HCT116 (cell line): ENCODE results near the gene DOCK3. TPM values are rescaled to one million over a fixed set of nuclear protein-coding genes. Genes with fewer than 3 reads are reported as not detected.

Experiments
- ATAC-seq: fragments of 200-7000 bp; cut with Tn5 transposase; 2 replicates; pipeline ENCODE4 v1.9.1; 2020; ENCODE audit warnings: mild to moderate bottlenecking, moderate library complexity
- BruUV-seq: library from RNA; stranded (reverse); fragments of 400-500 nt; replicated peaks from 2 replicates; lab custom pipeline; 2021; lab: Mats Ljungman, UMichigan
- CTCF ChIA-PET: fragments of 300-600 bp; sonication (Branson Sonifier 250); formaldehyde crosslinking; loops from one replicate; lab custom pipeline; 2021; ENCODE audit warnings: antibody characterized with exemption; lab: Charles Lee
- POLR2A ChIA-PET: fragments of 300-600, 350-600 bp; sonication (Branson Sonifier 250); formaldehyde crosslinking; loops from one replicate; lab custom pipeline; 2021; ENCODE audit warnings: antibody characterized with exemption; lab: Charles Lee
- RAD21 ChIA-PET, 2 experiments: fragments of 300-600 bp; sonication (Branson Sonifier 250); formaldehyde crosslinking; loops; one replicate each; lab custom pipeline; 2023; ENCODE audit warnings: low total read pairs in 2 of 2; ENCODE audit not compliant: uncharacterized antibody in 2 of 2, unreplicated experiment in 2 of 2, low non-redundant PET in 1 of 2; lab: Charles Lee
- DNase-seq: peaks from one replicate; pipeline ENCODE4 v3.0.0-alpha.2; 2010; ENCODE audit warnings: low read depth, low spot score
- H2AFZ ChIP-seq: fragments of 200-600 bp; shearing (Covaris generic), sonication (generic); 2 replicates; pipeline ENCODE4 v1.6.1; 2017; ENCODE audit warnings: low read depth, mixed run types, mixed read lengths, antibody characterized with exemption, low read length; ENCODE audit not compliant: poor library complexity, severe bottlenecking
- H3K27ac ChIP-seq: 2 replicates; pipeline ENCODE4 v1.5.1; 2012; ENCODE audit warnings: low read depth, low read length
- H3K27me3 ChIP-seq: fragments of 200-600 bp; sonication (generic); 2 replicates; pipeline ENCODE4 v1.6.1; 2016; ENCODE audit warnings: mixed run types, low read length, mixed read lengths; ENCODE audit not compliant: insufficient read depth
- H3K36me3 ChIP-seq, 2 experiments: fragments of 200-500 bp in 1 of 2; fragments of 200-600 bp in 1 of 2; sonication (Bioruptor generic) in 1 of 2; sonication (generic) in 1 of 2; 2 replicates each; pipeline versions ENCODE4 v1.5.1 to v1.6.1; 2014 to 2016; ENCODE audit warnings: low read length in 2 of 2, inconsistent platforms in 1 of 2, mixed read lengths in 1 of 2, mixed run types in 1 of 2; ENCODE audit not compliant: insufficient read depth in 2 of 2, control insufficient read depth in 1 of 2
- H3K4me1 ChIP-seq, 2 experiments: fragments of 200-600 bp in 1 of 2; sonication (generic) in 1 of 2; 2 replicates each; pipeline versions ENCODE4 v1.5.1 to v1.6.1; 2012 to 2017; ENCODE audit warnings: low read length in 2 of 2, inconsistent platforms in 1 of 2, mild to moderate bottlenecking in 1 of 2, mixed read lengths in 1 of 2, mixed run types in 1 of 2, moderate library complexity in 1 of 2; ENCODE audit not compliant: insufficient read depth in 2 of 2, control insufficient read depth in 1 of 2
- H3K4me2 ChIP-seq: fragments of 200-600 bp; sonication (generic); 2 replicates; pipeline ENCODE4 v1.6.1; 2017; ENCODE audit warnings: mixed run types, low read length, mixed read lengths
- H3K4me3 ChIP-seq, 2 experiments: fragments of 200-600 bp in 1 of 2; sonication (generic) in 1 of 2; replicated peaks in 1 of 2; 2 replicates each; pipeline ENCODE4 v1.5.1; 2011 to 2016; ENCODE audit warnings: low read length in 2 of 2, control low read depth in 1 of 2, low read depth in 1 of 2, mild to moderate bottlenecking in 1 of 2, mixed read lengths in 1 of 2, mixed run types in 1 of 2
- H3K79me2 ChIP-seq: fragments of 200-600 bp; sonication (generic); 2 replicates; pipeline ENCODE4 v1.6.1; 2017; ENCODE audit warnings: mild to moderate bottlenecking, mixed run types, low read length, moderate library complexity, mixed read lengths; ENCODE audit not compliant: insufficient read depth
- H3K9ac ChIP-seq: fragments of 200-600 bp; sonication (generic); 2 replicates; pipeline ENCODE4 v1.6.1; 2016; ENCODE audit warnings: low read length, mixed read lengths
- H3K9me2 ChIP-seq: fragments of 200-600 bp; sonication (generic), shearing (Covaris generic); 2 replicates; pipeline ENCODE4 v1.6.1; 2017; ENCODE audit warnings: mixed run types, mild to moderate bottlenecking, moderate library complexity; ENCODE audit not compliant: insufficient read depth
- H3K9me3 ChIP-seq, 2 experiments: fragments of 200-500 bp in 1 of 2; fragments of 200-600 bp in 1 of 2; sonication (Bioruptor generic) in 1 of 2; sonication (generic) in 1 of 2; 2 replicates each; pipeline ENCODE4 v1.6.1; 2014 to 2017; ENCODE audit warnings: low read length in 2 of 2, mixed read lengths in 2 of 2, inconsistent platforms in 1 of 2, low read depth in 1 of 2, mild to moderate bottlenecking in 1 of 2, mixed run types in 1 of 2, moderate library complexity in 1 of 2; ENCODE audit not compliant: control insufficient read depth in 1 of 2, insufficient read depth in 1 of 2
- H4K20me1 ChIP-seq: fragments of 200-600 bp; sonication (generic), shearing (Covaris generic); 2 replicates; pipeline ENCODE4 v1.6.1; 2017; ENCODE audit warnings: mixed run types, mild to moderate bottlenecking, moderate library complexity; ENCODE audit not compliant: insufficient read depth
- CBX3 ChIP-seq: IDR thresholded peaks from 2 replicates; pipeline ENCODE4 v1.6.1; 2012; ENCODE audit warnings: low read depth
- ELF1 ChIP-seq: IDR thresholded peaks from 2 replicates; pipeline ENCODE4 v1.6.1; 2012; ENCODE audit warnings: low read depth, borderline replicate concordance
- EZH2phosphoT487 ChIP-seq: fragments of 200-600 bp; IDR thresholded peaks from 2 replicates; pipeline ENCODE4 v1.6.1; 2018; ENCODE audit warnings: antibody characterized with exemption, borderline replicate concordance
- POLR2AphosphoS5 ChIP-seq: IDR thresholded peaks from 2 replicates; pipeline ENCODE4 v1.6.1; 2011; ENCODE audit warnings: mild to moderate bottlenecking, low read depth, low read length, moderate library complexity
- SP1 ChIP-seq: IDR thresholded peaks from 2 replicates; pipeline ENCODE4 v1.6.1; 2012; ENCODE audit warnings: low read depth
- ZNF274 ChIP-seq: fragments of 200-500 bp; sonication (Bioruptor generic); IDR thresholded peaks from 2 replicates; pipeline ENCODE4 v1.6.1; 2014; ENCODE audit warnings: mild to moderate bottlenecking, low read depth, low read length, inconsistent platforms
- intact Hi-C: fragments of 100-400 bp; cut with micrococcal nuclease; formaldehyde crosslinking; loops from 2 replicates; pipeline ENCODE4 v1.10.0; 2022
- total RNA-seq: library from RNA; stranded (reverse); gene quantifications from one replicate; pipeline ENCODE4 v1.2.1, GENCODE V29; 2021; ENCODE audit not compliant: unreplicated experiment
- TF ChIP-seq, protein P1 (sequence below), 3 experiments: fragments of 200-600 bp in 1 of 3; sonication (generic) in 1 of 3; IDR thresholded peaks in 2 of 3; conservative IDR thresholded peaks in 1 of 3; 2 replicates each; pipeline ENCODE4 v1.5.1; 2012 to 2017; ENCODE audit warnings: low read depth in 2 of 3, low read length in 2 of 3, antibody characterized with exemption in 1 of 3, borderline replicate concordance in 1 of 3, control low read depth in 1 of 3, mild to moderate bottlenecking in 1 of 3, mixed read lengths in 1 of 3, mixed run types in 1 of 3, moderate library complexity in 1 of 3; ENCODE audit not compliant: insufficient read depth in 1 of 3
- TF ChIP-seq, protein P2 (sequence below): IDR thresholded peaks from 2 replicates; pipeline ENCODE4 v1.6.1; 2011; ENCODE audit warnings: mild to moderate bottlenecking, low read length, moderate library complexity; ENCODE audit not compliant: insufficient replicate concordance; ENCODE audit errors: extremely low read depth
- TF ChIP-seq, protein P3 (sequence below): IDR thresholded peaks from 2 replicates; pipeline ENCODE4 v1.6.1; 2012

DOCK3 gene
- total RNA-seq, 1 experiment from 2014 or later: 4.2 TPM

DNA sequence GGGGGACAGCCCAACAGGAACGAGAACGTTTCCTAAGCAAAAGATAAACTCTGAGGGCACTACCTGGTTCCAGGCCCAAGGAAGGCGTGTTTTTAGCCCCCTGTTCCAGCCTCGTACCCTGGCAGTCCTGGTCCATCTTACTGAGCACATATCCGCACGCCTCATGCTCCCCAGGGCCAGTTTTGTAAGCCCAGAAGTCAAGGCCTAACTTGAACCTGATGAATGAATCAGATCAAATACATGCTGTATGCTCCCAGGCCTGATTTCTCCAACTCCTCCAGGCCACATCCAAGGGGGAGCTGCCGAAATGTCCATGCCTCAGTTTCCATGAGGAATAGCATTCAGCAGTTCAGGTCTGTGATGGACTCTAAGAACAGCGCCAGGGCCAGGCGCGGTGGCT lies 14.3 kb upstream of the DOCK3 start:
- H3K9ac ChIP-seq: no peak overlapping the region
- intact Hi-C loops: no loop called here
- no peak for DNase-seq
- ChIA-PET CTCF (no interaction called here), RAD21 (no interaction called here), POLR2A (interaction anchor here (1.0 kb wide), 1 partner anchor 9 kb away, joined by 3 read pairs; no protein-coding TSS in a partner anchor)
- no peak overlapping the region for H2AFZ ChIP-seq
- no peak overlapping the region for H3K27ac ChIP-seq
- no peaks in the 10 kb centered on the region for H3K79me2 ChIP-seq
- no peaks in the 10 kb centered on the region for H3K27me3 ChIP-seq
- no peak overlapping the region for H3K4me3 ChIP-seq
- H3K36me3 ChIP-seq: no peaks in the 10 kb centered on the region
- H3K9me2 ChIP-seq: no peaks in the 10 kb centered on the region
- TF ChIP-seq ZNF274: no peak
- TF ChIP-seq, protein P1, sequence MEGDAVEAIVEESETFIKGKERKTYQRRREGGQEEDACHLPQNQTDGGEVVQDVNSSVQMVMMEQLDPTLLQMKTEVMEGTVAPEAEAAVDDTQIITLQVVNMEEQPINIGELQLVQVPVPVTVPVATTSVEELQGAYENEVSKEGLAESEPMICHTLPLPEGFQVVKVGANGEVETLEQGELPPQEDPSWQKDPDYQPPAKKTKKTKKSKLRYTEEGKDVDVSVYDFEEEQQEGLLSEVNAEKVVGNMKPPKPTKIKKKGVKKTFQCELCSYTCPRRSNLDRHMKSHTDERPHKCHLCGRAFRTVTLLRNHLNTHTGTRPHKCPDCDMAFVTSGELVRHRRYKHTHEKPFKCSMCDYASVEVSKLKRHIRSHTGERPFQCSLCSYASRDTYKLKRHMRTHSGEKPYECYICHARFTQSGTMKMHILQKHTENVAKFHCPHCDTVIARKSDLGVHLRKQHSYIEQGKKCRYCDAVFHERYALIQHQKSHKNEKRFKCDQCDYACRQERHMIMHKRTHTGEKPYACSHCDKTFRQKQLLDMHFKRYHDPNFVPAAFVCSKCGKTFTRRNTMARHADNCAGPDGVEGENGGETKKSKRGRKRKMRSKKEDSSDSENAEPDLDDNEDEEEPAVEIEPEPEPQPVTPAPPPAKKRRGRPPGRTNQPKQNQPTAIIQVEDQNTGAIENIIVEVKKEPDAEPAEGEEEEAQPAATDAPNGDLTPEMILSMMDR (IDR thresholded peaks at IDR 0.05 in 2 of 3, conservative IDR thresholded peaks at IDR 0.05 in 1 of 3; ENCODE audit: borderline replicate concordance in 1 of 3, insufficient read depth in 1 of 3, low read depth in 2 of 3, low read length in 2 of 3): 0 out of 6 replicates have a peak, but pooled peaks of 1 of the 3 experiments have one; percentile 6
- TF ChIP-seq, all 23 proteins: peak for 1
- ATAC-seq: no peak
- no peaks in the 10 kb centered on the region for H3K9me3 ChIP-seq
- H4K20me1 ChIP-seq: no peaks in the 10 kb centered on the region
- peaks cover 12 to 22% of the 10 kb centered on the region in 2 experiments for H3K4me1 ChIP-seq
- no TSS peak for BruUV-seq
- H3K4me2 ChIP-seq: no peak overlapping the region

DNA sequence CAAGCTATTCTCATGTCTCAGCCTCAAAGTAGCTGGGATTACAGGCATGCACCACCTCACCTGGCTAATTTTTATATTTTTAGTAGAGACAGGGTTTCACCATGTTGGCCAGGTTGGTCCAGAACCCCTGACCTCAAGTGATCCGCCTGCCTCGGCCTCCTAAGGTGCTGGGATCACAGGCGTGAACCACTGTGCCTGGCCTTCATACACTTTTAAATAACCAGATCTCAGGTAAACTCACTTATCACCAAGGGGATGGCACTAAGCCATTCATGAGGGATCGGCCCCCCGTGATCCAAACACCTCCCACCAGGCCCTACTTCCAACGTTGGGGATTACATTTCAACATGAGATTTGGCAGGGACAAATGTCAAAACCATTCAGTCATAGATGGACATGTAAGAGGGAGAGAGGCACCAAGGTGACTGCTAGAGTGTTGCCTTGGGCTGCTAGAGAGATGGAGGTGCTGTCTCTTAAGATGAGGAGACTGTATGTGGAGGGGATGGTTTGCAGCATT lies 13.3 kb upstream of the DOCK3 start:
- CTCF ChIA-PET: no interaction called here
- no peaks in the 10 kb centered on the region; the same call in 1 of the 2 replicates for H3K27me3 ChIP-seq
- no peak overlapping the region for H3K4me3 ChIP-seq
- intact Hi-C loops: no loop called here
- no peak overlapping the region for H2AFZ ChIP-seq
- peaks cover 11 to 21% of the 10 kb centered on the region in 2 experiments; a peak in 3 of 4 replicates for H3K4me1 ChIP-seq
- DNase-seq: no peak
- no peaks in the 10 kb centered on the region for H3K79me2 ChIP-seq
- TF ChIP-seq, protein P2, sequence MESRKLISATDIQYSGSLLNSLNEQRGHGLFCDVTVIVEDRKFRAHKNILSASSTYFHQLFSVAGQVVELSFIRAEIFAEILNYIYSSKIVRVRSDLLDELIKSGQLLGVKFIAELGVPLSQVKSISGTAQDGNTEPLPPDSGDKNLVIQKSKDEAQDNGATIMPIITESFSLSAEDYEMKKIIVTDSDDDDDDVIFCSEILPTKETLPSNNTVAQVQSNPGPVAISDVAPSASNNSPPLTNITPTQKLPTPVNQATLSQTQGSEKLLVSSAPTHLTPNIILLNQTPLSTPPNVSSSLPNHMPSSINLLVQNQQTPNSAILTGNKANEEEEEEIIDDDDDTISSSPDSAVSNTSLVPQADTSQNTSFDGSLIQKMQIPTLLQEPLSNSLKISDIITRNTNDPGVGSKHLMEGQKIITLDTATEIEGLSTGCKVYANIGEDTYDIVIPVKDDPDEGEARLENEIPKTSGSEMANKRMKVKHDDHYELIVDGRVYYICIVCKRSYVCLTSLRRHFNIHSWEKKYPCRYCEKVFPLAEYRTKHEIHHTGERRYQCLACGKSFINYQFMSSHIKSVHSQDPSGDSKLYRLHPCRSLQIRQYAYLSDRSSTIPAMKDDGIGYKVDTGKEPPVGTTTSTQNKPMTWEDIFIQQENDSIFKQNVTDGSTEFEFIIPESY: no peak
- TF ChIP-seq, protein P3, sequence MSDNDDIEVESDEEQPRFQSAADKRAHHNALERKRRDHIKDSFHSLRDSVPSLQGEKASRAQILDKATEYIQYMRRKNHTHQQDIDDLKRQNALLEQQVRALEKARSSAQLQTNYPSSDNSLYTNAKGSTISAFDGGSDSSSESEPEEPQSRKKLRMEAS: no peak
- TF ChIP-seq POLR2AphosphoS5 (no peak), ELF1 (no peak), CBX3 (no peak), EZH2phosphoT487 (no peak), SP1 (no peak)
- TF ChIP-seq, all 23 proteins: peak for 0
- Histone ChIP-seq H3K4me2 (no peak overlapping the region), H4K20me1 (no peaks in the 10 kb centered on the region), H3K36me3 (no peaks in the 10 kb centered on the region), H3K27ac (no peak overlapping the region), H3K9me2 (no peaks in the 10 kb centered on the region), H3K9ac (no peak overlapping the region), H3K9me3 (no peaks in the 10 kb centered on the region)
- ChIA-PET RAD21 (no interaction called here), POLR2A (interaction anchor here (0.7 kb wide), 1 partner anchor 10 kb away, joined by 4 read pairs; no protein-coding TSS in a partner anchor)
- no TSS peak for BruUV-seq
- ATAC-seq: no peak
